Coronary artery (tissue), 2 donors: ENCODE results near the gene SAV1.

Experiments used
- DNase-seq: peaks from one replicate; pipeline ENCODE4 v3.0.0-alpha.2; 2017; ENCODE audit warnings: low spot score
- H3K27ac ChIP-seq, 2 donors: fragments of 200-600 bp; sonication (generic); one replicate each; pipeline ENCODE4 v1.5.1; 2016 to 2019
- H3K4me3 ChIP-seq: fragments of 200-600 bp; sonication (generic); 2 replicates; pipeline ENCODE4 v1.5.1; 2016; ENCODE audit warnings: mild to moderate bottlenecking, moderate library complexity
- CTCF ChIP-seq: fragments of 200-600 bp; sonication (generic); IDR thresholded peaks from one replicate; pipeline ENCODE4 v1.5.1; 2019; ENCODE audit warnings: antibody characterized with exemption

Gene SAV1

GRCh38 chr14:50659327-50659974, 8.7 kb downstream of the SAV1 start:
- TF ChIP-seq CTCF: no peak
- Histone ChIP-seq H3K4me3 (no peak overlapping the region), H3K27ac (no peak overlapping the region)
- no peak for DNase-seq

- Histone ChIP-seq H3K27ac (peak overlapping the region in 1 of 2 donors; percentile 54), H3K4me3 (peak overlapping the region; percentile 44)
- DNase-seq: no peak
- no peak for TF ChIP-seq CTCF
These were observed 9.9 kb downstream of the SAV1 start for GRCh38 chr14:50658203-50658602.

- Histone ChIP-seq H3K27ac (peak overlapping the region; percentile 1 to 54), H3K4me3 (peak overlapping the region; percentile 44)
- no peak for TF ChIP-seq CTCF
- no peak for DNase-seq
These were observed 10.4 kb downstream of the SAV1 start for GRCh38 chr14:50657753-50658152.

GRCh38 chr14:50656776-50657175, 11.3 kb downstream of the SAV1 start:
- no peak for TF ChIP-seq CTCF
- Histone ChIP-seq H3K4me3 (no peak overlapping the region), H3K27ac (no peak overlapping the region)
- DNase-seq: no peak

- no peak for DNase-seq
- H3K4me3 ChIP-seq: no peak overlapping the region
- TF ChIP-seq CTCF: no peak
- no peak overlapping the region for H3K27ac ChIP-seq
These were observed 18.4 kb downstream of the SAV1 start for GRCh38 chr14:50649691-50650090.

- no peak overlapping the region for H3K27ac ChIP-seq
- no peak for DNase-seq
- TF ChIP-seq CTCF: no peak
These were observed 20.4 kb downstream of the SAV1 start for GRCh38 chr14:50647753-50648152.

GRCh38 chr14:50647282-50647681, 20.8 kb downstream of the SAV1 start:
- DNase-seq: no peak

More at GRCh38 chr14:50647753-50648152, 20.4 kb downstream of the SAV1 start:
- no peak overlapping the region for H3K4me3 ChIP-seq

More at GRCh38 chr14:50647282-50647681, 20.8 kb downstream of the SAV1 start:
- H3K4me3 ChIP-seq: no peak overlapping the region
- no peak overlapping the region for H3K27ac ChIP-seq
- no peak for TF ChIP-seq CTCF
